ENCODE measurements around the gene KCNMB1.

Gene KCNMB1

GRCh38 chr5:170414786-170415185, 25.6 kb upstream of the KCNMB1 start:
- DNase-seq (ENCODE audit: low read depth, low spot score) = no peak

- no peak for DNase-seq (ENCODE audit: low read depth, low spot score)
Observed at GRCh38 chr5:170413897-170414296, 24.7 kb upstream of the KCNMB1 start.

- DNase-seq (ENCODE audit: low read depth, low spot score) = no peak
Observed at GRCh38 chr5:170411100-170411499, 21.9 kb upstream of the KCNMB1 start.

GRCh38 chr5:170410401-170410800, 21.2 kb upstream of the KCNMB1 start:
- no peak for DNase-seq (ENCODE audit: low read depth, low spot score)

- no peak for DNase-seq (ENCODE audit: low read depth, low spot score)
Observed at GRCh38 chr5:170408877-170409660, 19.9 kb upstream of the KCNMB1 start.

GRCh38 chr5:170408226-170408625, 19.1 kb upstream of the KCNMB1 start:
- no peak for DNase-seq (ENCODE audit: low read depth, low spot score)

- DNase-seq (ENCODE audit: low read depth, low spot score) = no peak
Observed at GRCh38 chr5:170407062-170407461, 17.9 kb upstream of the KCNMB1 start.

- DNase-seq (ENCODE audit: low read depth, low spot score) = no peak
Observed at GRCh38 chr5:170405817-170406216, 16.6 kb upstream of the KCNMB1 start.

- no peak for DNase-seq (ENCODE audit: low read depth, low spot score)
Observed at GRCh38 chr5:170404398-170404797, 15.2 kb upstream of the KCNMB1 start.

GRCh38 chr5:170403675-170404074, 14.5 kb upstream of the KCNMB1 start:
- DNase-seq (ENCODE audit: low read depth, low spot score) = no peak

GRCh38 chr5:170402508-170402907, 13.3 kb upstream of the KCNMB1 start:
- DNase-seq (ENCODE audit: low read depth, low spot score) = no peak

GRCh38 chr5:170397059-170397458, 7.9 kb upstream of the KCNMB1 start:
- DNase-seq (ENCODE audit: low read depth, low spot score) = no peak

- no peak for DNase-seq (ENCODE audit: low read depth, low spot score)
Observed at GRCh38 chr5:170393958-170394357, 4.8 kb upstream of the KCNMB1 start.

GRCh38 chr5:170393235-170393634, 4.1 kb upstream of the KCNMB1 start:
- DNase-seq (ENCODE audit: low read depth, low spot score) = no peak

GRCh38 chr5:170390472-170390871, 1.3 kb upstream of the KCNMB1 start:
- DNase-seq (ENCODE audit: low read depth, low spot score) = no peak

GRCh38 chr5:170389550-170389892, 354 bp upstream of the KCNMB1 start:
- no peak for DNase-seq (ENCODE audit: low read depth, low spot score)

GRCh38 chr5:170387775-170388639, 1.2 kb downstream of the KCNMB1 start:
- no peak for DNase-seq (ENCODE audit: low read depth, low spot score)

- DNase-seq (ENCODE audit: low read depth, low spot score) = no peak
Observed at GRCh38 chr5:170386743-170387395, 2.3 kb downstream of the KCNMB1 start.

- DNase-seq (ENCODE audit: low read depth, low spot score) = no peak
Observed at GRCh38 chr5:170383227-170383626, 5.9 kb downstream of the KCNMB1 start.

GRCh38 chr5:170382790-170383189, 6.4 kb downstream of the KCNMB1 start:
- no peak for DNase-seq (ENCODE audit: low read depth, low spot score)

GRCh38 chr5:170380361-170380951, 8.7 kb downstream of the KCNMB1 start:
- no peak for DNase-seq (ENCODE audit: low read depth, low spot score)

- DNase-seq (ENCODE audit: low read depth, low spot score) = no peak
Observed at GRCh38 chr5:170378740-170379139, 10.4 kb downstream of the KCNMB1 start.

All from brain pericyte (primary cell).